HEK293 (cell line): Measurements from ENCODE around the gene NPC1.

Source experiments
- GLI4 ChIP-seq: fragments of 450-650 bp; formaldehyde crosslinking; IDR thresholded peaks from 2 replicates; pipeline ENCODE4 v1.5.1; 2016; ENCODE audit warnings: missing biosample characterization, missing genetic modification characterization
- GLIS2 ChIP-seq: fragments of 450-650 bp; formaldehyde crosslinking; IDR thresholded peaks from 2 replicates; pipeline ENCODE4 v1.5.1; 2016; ENCODE audit warnings: missing biosample characterization, missing genetic modification characterization
- OVOL3 ChIP-seq: fragments of 450-650 bp; formaldehyde crosslinking; IDR thresholded peaks from 2 replicates; pipeline ENCODE4 v1.5.1; 2016; ENCODE audit warnings: missing biosample characterization, missing genetic modification characterization
- SETDB1 ChIP-seq: IDR thresholded peaks from one replicate; pipeline ENCODE4 v1.6.1; 2017; ENCODE audit warnings: mild to moderate bottlenecking, low read length, moderate library complexity, mixed read lengths; ENCODE audit not compliant: insufficient read length
- SP3 ChIP-seq: fragments of 450-650 bp; formaldehyde crosslinking; IDR thresholded peaks from 2 replicates; pipeline ENCODE4 v1.5.1; 2016; ENCODE audit warnings: missing biosample characterization, missing genetic modification characterization
- YY1 ChIP-seq: fragments of 450-650 bp; formaldehyde crosslinking; IDR thresholded peaks from 2 replicates; pipeline ENCODE4 v1.5.1; 2018; ENCODE audit warnings: missing biosample characterization, missing genetic modification characterization
- ZBTB21 ChIP-seq: fragments of 450-650 bp; formaldehyde crosslinking; IDR thresholded peaks from 2 replicates; pipeline ENCODE4 v1.5.1; 2017; ENCODE audit warnings: missing biosample characterization, missing genetic modification characterization
- ZNF10 ChIP-seq: fragments of 450-650 bp; formaldehyde crosslinking; IDR thresholded peaks from 2 replicates; pipeline ENCODE4 v1.5.1; 2017; ENCODE audit warnings: missing biosample characterization, missing genetic modification characterization
- ZNF121 ChIP-seq: fragments of 450-650 bp; formaldehyde crosslinking; IDR thresholded peaks from 2 replicates; pipeline ENCODE4 v1.5.1; 2016; ENCODE audit warnings: missing biosample characterization, missing genetic modification characterization
- ZNF175 ChIP-seq: fragments of 450-650 bp; formaldehyde crosslinking; IDR thresholded peaks from 2 replicates; pipeline ENCODE4 v1.5.1; 2016; ENCODE audit warnings: missing biosample characterization, missing genetic modification characterization
- ZNF202 ChIP-seq: fragments of 450-650 bp; formaldehyde crosslinking; IDR thresholded peaks from 2 replicates; pipeline ENCODE4 v1.5.1; 2016; ENCODE audit warnings: missing biosample characterization, missing genetic modification characterization, borderline replicate concordance
- ZNF621 ChIP-seq: fragments of 450-650 bp; formaldehyde crosslinking; IDR thresholded peaks from 2 replicates; pipeline ENCODE4 v1.5.1; 2017; ENCODE audit warnings: missing biosample characterization, missing genetic modification characterization
- ZNF777 ChIP-seq: fragments of 450-650 bp; formaldehyde crosslinking; IDR thresholded peaks from 2 replicates; pipeline ENCODE4 v1.5.1; 2017; ENCODE audit warnings: missing biosample characterization, missing genetic modification characterization, borderline replicate concordance
- TF ChIP-seq, protein P1 (sequence below): fragments of 450-650 bp; formaldehyde crosslinking; IDR thresholded peaks from 2 replicates; pipeline ENCODE4 v1.5.1; 2017; ENCODE audit warnings: missing biosample characterization, mild to moderate bottlenecking, missing genetic modification characterization, moderate library complexity
- TF ChIP-seq, protein P2 (sequence below): fragments of 450-650 bp; formaldehyde crosslinking; IDR thresholded peaks from 2 replicates; pipeline ENCODE4 v1.5.1; 2016; ENCODE audit warnings: missing biosample characterization, missing genetic modification characterization
- TF ChIP-seq, protein P3 (sequence below): fragments of 450-650 bp; formaldehyde crosslinking; IDR thresholded peaks from 2 replicates; pipeline ENCODE4 v1.5.1; 2016; ENCODE audit warnings: missing biosample characterization, missing genetic modification characterization
- TF ChIP-seq, protein P4 (sequence below): fragments of 450-650 bp; formaldehyde crosslinking; IDR thresholded peaks from 2 replicates; pipeline ENCODE4 v1.5.1; 2016; ENCODE audit warnings: missing biosample characterization, missing genetic modification characterization
- TF ChIP-seq, protein P5 (sequence below): fragments of 450-650 bp; formaldehyde crosslinking; IDR thresholded peaks from 2 replicates; pipeline ENCODE4 v1.5.1; 2016; ENCODE audit warnings: missing biosample characterization, missing genetic modification characterization
- TF ChIP-seq, protein P6 (sequence below): fragments of 450-650 bp; formaldehyde crosslinking; IDR thresholded peaks from 2 replicates; pipeline ENCODE4 v1.5.1; 2016; ENCODE audit warnings: missing biosample characterization, missing genetic modification characterization

The NPC1 gene

DNA sequence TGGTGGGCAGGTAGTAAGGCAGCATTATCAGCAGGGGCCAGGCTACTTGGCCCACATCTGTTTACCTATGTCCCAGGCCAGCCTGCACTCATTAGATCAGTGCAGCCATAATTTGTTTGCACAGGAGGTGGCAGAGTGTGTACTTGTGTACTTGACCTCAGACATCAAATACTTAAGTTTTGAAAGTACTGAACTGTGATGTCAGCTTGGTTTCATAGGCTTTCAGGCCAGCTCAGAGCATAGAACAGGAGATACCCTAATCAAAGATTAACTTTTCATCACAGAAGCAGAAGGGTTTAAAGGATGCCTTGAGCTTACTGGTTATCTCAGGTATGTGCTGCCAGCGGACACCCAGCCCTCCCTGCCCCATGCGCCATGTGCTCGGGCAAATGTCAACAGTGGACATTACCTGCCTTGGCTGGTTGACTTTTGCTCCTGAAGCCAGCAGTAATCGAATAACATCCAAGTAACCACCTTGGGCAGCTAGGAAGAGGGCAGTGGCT, 43.2 kb upstream of the NPC1 start (continued):
- TF ChIP-seq, protein P1, sequence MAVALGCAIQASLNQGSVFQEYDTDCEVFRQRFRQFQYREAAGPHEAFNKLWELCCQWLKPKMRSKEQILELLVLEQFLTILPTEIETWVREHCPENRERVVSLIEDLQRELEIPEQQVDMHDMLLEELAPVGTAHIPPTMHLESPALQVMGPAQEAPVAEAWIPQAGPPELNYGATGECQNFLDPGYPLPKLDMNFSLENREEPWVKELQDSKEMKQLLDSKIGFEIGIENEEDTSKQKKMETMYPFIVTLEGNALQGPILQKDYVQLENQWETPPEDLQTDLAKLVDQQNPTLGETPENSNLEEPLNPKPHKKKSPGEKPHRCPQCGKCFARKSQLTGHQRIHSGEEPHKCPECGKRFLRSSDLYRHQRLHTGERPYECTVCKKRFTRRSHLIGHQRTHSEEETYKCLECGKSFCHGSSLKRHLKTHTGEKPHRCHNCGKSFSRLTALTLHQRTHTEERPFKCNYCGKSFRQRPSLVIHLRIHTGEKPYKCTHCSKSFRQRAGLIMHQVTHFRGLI (tag by site-specific recombination): peak; percentile 52; the same call in 1 of the 2 replicates
- TF ChIP-seq SP3 (0 out of 2 replicates have a peak, but pooled peaks have one; percentile 13), ZNF10 (no peak), SETDB1 (no peak), ZNF202 (tag by site-specific recombination) (no peak), GLIS2 (tag by site-specific recombination) (no peak), YY1 (no peak), ZNF121 (tag by site-specific recombination) (no peak), ZNF621 (tag by site-specific recombination) (no peak), ZBTB21 (tag by site-specific recombination) (peak; percentile 25; the same call in 1 of the 2 replicates), GLI4 (no peak), OVOL3 (tag by site-specific recombination) (no peak), ZNF175 (tag by site-specific recombination) (no peak), ZNF777 (tag by site-specific recombination) (no peak)
- TF ChIP-seq, protein P2, sequence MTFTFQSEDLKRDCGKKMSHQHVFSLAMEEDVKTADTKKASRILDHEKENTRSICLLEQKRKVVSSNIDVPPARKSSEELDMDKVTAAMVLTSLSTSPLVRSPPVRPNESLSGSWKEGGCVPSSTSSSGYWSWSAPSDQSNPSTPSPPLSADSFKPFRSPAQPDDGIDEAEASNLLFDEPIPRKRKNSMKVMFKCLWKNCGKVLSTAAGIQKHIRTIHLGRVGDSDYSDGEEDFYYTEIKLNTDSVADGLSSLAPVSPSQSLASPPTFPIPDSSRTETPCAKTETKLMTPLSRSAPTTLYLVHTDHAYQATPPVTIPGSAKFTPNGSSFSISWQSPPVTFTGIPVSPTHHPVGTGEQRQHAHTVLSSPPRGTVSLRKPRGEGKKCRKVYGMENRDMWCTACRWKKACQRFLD (tag by site-specific recombination): no peak
- TF ChIP-seq, protein P3, sequence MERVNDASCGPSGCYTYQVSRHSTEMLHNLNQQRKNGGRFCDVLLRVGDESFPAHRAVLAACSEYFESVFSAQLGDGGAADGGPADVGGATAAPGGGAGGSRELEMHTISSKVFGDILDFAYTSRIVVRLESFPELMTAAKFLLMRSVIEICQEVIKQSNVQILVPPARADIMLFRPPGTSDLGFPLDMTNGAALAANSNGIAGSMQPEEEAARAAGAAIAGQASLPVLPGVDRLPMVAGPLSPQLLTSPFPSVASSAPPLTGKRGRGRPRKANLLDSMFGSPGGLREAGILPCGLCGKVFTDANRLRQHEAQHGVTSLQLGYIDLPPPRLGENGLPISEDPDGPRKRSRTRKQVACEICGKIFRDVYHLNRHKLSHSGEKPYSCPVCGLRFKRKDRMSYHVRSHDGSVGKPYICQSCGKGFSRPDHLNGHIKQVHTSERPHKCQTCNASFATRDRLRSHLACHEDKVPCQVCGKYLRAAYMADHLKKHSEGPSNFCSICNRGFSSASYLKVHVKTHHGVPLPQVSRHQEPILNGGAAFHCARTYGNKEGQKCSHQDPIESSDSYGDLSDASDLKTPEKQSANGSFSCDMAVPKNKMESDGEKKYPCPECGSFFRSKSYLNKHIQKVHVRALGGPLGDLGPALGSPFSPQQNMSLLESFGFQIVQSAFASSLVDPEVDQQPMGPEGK (tag by site-specific recombination): 0 out of 2 replicates have a peak, but pooled peaks have one; percentile 37
- TF ChIP-seq, protein P4, sequence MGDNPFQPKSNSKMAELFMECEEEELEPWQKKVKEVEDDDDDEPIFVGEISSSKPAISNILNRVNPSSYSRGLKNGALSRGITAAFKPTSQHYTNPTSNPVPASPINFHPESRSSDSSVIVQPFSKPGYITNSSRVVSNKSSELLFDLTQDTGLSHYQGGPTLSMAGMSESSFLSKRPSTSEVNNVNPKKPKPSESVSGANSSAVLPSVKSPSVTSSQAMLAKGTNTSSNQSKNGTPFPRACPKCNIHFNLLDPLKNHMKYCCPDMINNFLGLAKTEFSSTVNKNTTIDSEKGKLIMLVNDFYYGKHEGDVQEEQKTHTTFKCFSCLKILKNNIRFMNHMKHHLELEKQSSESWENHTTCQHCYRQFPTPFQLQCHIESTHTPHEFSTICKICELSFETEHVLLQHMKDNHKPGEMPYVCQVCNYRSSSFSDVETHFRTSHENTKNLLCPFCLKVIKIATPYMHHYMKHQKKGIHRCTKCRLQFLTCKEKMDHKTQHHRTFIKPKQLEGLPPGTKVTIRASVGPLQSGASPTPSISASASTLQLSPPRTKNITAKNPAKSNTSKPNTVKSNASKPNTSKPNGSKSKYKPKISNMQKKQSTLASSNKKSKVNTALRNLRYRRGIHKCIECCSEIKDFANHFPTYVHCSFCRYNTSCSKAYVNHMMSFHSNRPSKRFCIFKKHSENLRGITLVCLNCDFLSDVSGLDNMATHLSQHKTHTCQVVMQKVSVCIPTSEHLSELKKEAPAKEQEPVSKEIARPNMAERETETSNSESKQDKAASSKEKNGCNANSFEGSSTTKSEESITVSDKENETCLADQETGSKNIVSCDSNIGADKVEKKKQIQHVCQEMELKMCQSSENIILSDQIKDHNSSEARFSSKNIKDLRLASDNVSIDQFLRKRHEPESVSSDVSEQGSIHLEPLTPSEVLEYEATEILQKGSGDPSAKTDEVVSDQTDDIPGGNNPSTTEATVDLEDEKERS (tag by site-specific recombination): no peak
- TF ChIP-seq, protein P5, sequence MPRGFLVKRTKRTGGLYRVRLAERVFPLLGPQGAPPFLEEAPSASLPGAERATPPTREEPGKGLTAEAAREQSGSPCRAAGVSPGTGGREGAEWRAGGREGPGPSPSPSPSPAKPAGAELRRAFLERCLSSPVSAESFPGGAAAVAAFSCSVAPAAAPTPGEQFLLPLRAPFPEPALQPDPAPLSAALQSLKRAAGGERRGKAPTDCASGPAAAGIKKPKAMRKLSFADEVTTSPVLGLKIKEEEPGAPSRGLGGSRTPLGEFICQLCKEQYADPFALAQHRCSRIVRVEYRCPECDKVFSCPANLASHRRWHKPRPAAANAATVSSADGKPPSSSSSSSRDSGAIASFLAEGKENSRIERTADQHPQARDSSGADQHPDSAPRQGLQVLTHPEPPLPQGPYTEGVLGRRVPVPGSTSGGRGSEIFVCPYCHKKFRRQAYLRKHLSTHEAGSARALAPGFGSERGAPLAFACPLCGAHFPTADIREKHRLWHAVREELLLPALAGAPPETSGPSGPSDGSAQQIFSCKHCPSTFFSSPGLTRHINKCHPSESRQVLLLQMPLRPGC (tag by site-specific recombination): no peak
- TF ChIP-seq, protein P6, sequence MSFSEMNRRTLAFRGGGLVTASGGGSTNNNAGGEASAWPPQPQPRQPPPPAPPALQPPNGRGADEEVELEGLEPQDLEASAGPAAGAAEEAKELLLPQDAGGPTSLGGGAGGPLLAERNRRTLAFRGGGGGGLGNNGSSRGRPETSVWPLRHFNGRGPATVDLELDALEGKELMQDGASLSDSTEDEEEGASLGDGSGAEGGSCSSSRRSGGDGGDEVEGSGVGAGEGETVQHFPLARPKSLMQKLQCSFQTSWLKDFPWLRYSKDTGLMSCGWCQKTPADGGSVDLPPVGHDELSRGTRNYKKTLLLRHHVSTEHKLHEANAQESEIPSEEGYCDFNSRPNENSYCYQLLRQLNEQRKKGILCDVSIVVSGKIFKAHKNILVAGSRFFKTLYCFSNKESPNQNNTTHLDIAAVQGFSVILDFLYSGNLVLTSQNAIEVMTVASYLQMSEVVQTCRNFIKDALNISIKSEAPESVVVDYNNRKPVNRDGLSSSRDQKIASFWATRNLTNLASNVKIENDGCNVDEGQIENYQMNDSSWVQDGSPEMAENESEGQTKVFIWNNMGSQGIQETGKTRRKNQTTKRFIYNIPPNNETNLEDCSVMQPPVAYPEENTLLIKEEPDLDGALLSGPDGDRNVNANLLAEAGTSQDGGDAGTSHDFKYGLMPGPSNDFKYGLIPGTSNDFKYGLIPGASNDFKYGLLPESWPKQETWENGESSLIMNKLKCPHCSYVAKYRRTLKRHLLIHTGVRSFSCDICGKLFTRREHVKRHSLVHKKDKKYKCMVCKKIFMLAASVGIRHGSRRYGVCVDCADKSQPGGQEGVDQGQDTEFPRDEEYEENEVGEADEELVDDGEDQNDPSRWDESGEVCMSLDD: no peak
